K562 (cell line): ENCODE data around the gene PNISR. TPM values are rescaled to one million over a fixed set of nuclear protein-coding genes. Genes with fewer than 3 reads are reported as not detected.

Experiments
- ATAC-seq: fragments of 200-7000 bp; cut with Tn5 transposase; 3 replicates; pipeline ENCODE4 v1.9.1; 2020; ENCODE audit warnings: moderate library complexity
- BruUV-seq: library from RNA; stranded (reverse); fragments of 400-500 nt; replicated peaks from 2 replicates; lab custom pipeline; 2021; lab: Mats Ljungman, UMichigan
- CTCF ChIA-PET: fragments of 300-600 bp; formaldehyde crosslinking; extraction: SDS; loops from one replicate; lab custom pipeline; 2021; ENCODE audit warnings: low intra/inter-chr PET ratio; lab: Yijun Ruan, JAX
- POLR2A ChIA-PET: fragments of 300-600, 350-650 bp; sonication (Branson Sonifier 250); formaldehyde crosslinking; extraction: SDS; loops from one replicate; lab custom pipeline; 2021; ENCODE audit warnings: antibody characterized with exemption, inconsistent platforms; lab: Yijun Ruan, JAX
- DNase-seq, 4 experiments: peaks; one replicate each; pipeline versions ENCODE4 v3.0.0 to v3.0.0-alpha.2; 2011 to 2018; ENCODE audit warnings: low spot score in 3 of 4, mixed read lengths in 3 of 4; ENCODE audit errors: extremely low read depth in 1 of 4
- FAIRE-seq: peaks from 2 replicates; lab custom pipeline; 2011; peaks lifted over from hg19 to GRCh38; lab: Jason Lieb, UNC
- H2AFZ ChIP-seq: 2 replicates; pipeline ENCODE4 v1.6.0; 2011; ENCODE audit warnings: low read depth, low read length, control low read depth, inconsistent platforms
- H3K27ac ChIP-seq: fragments of 200-600 bp; 3 replicates; pipeline ENCODE4 v1.8.0; 2011; ENCODE audit warnings: low read depth, mild to moderate bottlenecking, control low read depth, inconsistent platforms, low read length, moderate library complexity, mixed read lengths; ENCODE audit errors: extremely low read depth
- H3K27me3 ChIP-seq, 2 experiments: fragments of 300-600 bp in 1 of 2; 2 replicates in 1 of 2; 3 replicates in 1 of 2; pipeline versions ENCODE4 v1.6.0 to v1.8.0; 2011; ENCODE audit warnings: inconsistent platforms in 2 of 2, low read length in 2 of 2, mild to moderate bottlenecking in 1 of 2, mixed read lengths in 1 of 2, moderate library complexity in 1 of 2; ENCODE audit not compliant: control insufficient read depth in 2 of 2, insufficient read depth in 2 of 2
- H3K36me3 ChIP-seq: fragments of 300-600 bp; 3 replicates; pipeline ENCODE4 v1.8.0; 2011; ENCODE audit warnings: mild to moderate bottlenecking, low read length, inconsistent platforms; ENCODE audit not compliant: control insufficient read depth, insufficient read depth
- H3K4me1 ChIP-seq, 2 experiments: fragments of 200-600 bp in 1 of 2; replicated peaks in 1 of 2; 2 replicates in 1 of 2; 3 replicates in 1 of 2; pipeline versions ENCODE4 v1.5.1 to v1.8.0; 2011; ENCODE audit warnings: inconsistent platforms in 2 of 2, low read length in 2 of 2, mild to moderate bottlenecking in 1 of 2, mixed read lengths in 1 of 2, moderate library complexity in 1 of 2; ENCODE audit not compliant: control insufficient read depth in 2 of 2, insufficient read depth in 2 of 2
- H3K4me2 ChIP-seq: 2 replicates; pipeline ENCODE4 v1.6.1; 2011; ENCODE audit warnings: low read length, control low read depth, inconsistent platforms, mixed read lengths; ENCODE audit not compliant: insufficient read depth
- H3K4me3 ChIP-seq: fragments of 200-600 bp; sonication (generic), shearing (Covaris generic); 2 replicates; pipeline ENCODE4 v1.5.1; 2016; ENCODE audit warnings: control low read depth, inconsistent platforms
- H3K79me2 ChIP-seq: fragments of 200-600 bp; 3 replicates; pipeline ENCODE4 v1.8.0; 2011; ENCODE audit warnings: low read length, inconsistent platforms; ENCODE audit not compliant: control insufficient read depth, insufficient read depth
- H3K9ac ChIP-seq, 2 experiments: 2 replicates each; pipeline versions ENCODE4 v1.6.0 to v1.6.1; 2011; ENCODE audit warnings: low read depth in 2 of 2, low read length in 2 of 2, control low read depth in 1 of 2, inconsistent platforms in 1 of 2, mild to moderate bottlenecking in 1 of 2, mixed read lengths in 1 of 2; ENCODE audit not compliant: insufficient read depth in 1 of 2
- H3K9me1 ChIP-seq: one replicate; pipeline ENCODE4 v1.6.0; 2011; ENCODE audit warnings: inconsistent platforms, mild to moderate bottlenecking, low read length, moderate library complexity; ENCODE audit not compliant: control insufficient read depth, insufficient read depth
- H3K9me3 ChIP-seq: replicated peaks from 2 replicates; pipeline ENCODE4 v1.5.1; 2011; ENCODE audit warnings: low read depth, low read length, inconsistent platforms; ENCODE audit not compliant: control insufficient read depth, insufficient read depth
- H4K20me1 ChIP-seq: replicated peaks from 2 replicates; pipeline ENCODE4 v1.6.1; 2011; ENCODE audit warnings: low read length, inconsistent platforms, mixed read lengths; ENCODE audit not compliant: control insufficient read depth, insufficient read depth
- PHB2 ChIP-seq: fragments of 450-650 bp; IDR thresholded peaks from 2 replicates; pipeline ENCODE4 v1.6.1; 2017; ENCODE audit warnings: low read depth
- POLR2G ChIP-seq: fragments of 200-400 bp; formaldehyde crosslinking; IDR thresholded peaks from 2 replicates; pipeline ENCODE4 v1.6.1; 2017; ENCODE audit warnings: low read depth, mild to moderate bottlenecking, antibody characterized with exemption, low read length, moderate library complexity
- XRCC5 ChIP-seq: fragments of 200-400 bp; formaldehyde crosslinking; IDR thresholded peaks from 2 replicates; pipeline ENCODE4 v1.6.1; 2017; ENCODE audit warnings: low read depth, mild to moderate bottlenecking, low read length
- ZBTB1 ChIP-seq: sonication (generic); formaldehyde crosslinking; IDR thresholded peaks from 2 replicates; pipeline ENCODE4 v1.8.1; 2023; ENCODE audit warnings: missing genetic modification reagents, low read depth, mild to moderate bottlenecking, borderline replicate concordance
- WGBS: fragments of 100-300 bp; shearing (Covaris generic); methylation state at CpG from one replicate; pipeline ENCODE4 v1.1.6; 2016; ENCODE audit warnings: low coverage, mixed read lengths; ENCODE audit not compliant: insufficient coverage; ENCODE audit errors: missing lambda C conversion rate; 5-methylcytosine and 5-hydroxymethylcytosine counted together
- in situ Hi-C: fragments of 300-500 bp; cut with MboI; formaldehyde crosslinking; loops from 4 replicates; pipeline ENCODE4 v1.15.0; 2018; ENCODE audit warnings: inconsistent platforms, mixed read lengths
- intact Hi-C: fragments of 100-400 bp; cut with micrococcal nuclease; formaldehyde crosslinking; loops from 2 replicates; pipeline ENCODE4 v1.14.2; 2022
- polyA plus RNA-seq, 8 experiments: library from polyadenylated mRNA; depleted of rRNA in 4 of 8; stranded (reverse) in 5 of 8; unstranded in 3 of 8; fragments of >200 nt; fragmentation: Nextera tagmentation in 2 of 8; fragmentation: Illumina TruSeq in 1 of 8; extraction: Ambion mirVana in 2 of 8; extraction: Trizol in 1 of 8; gene quantifications; 2 replicates each; pipeline versions ENCODE4 v1.2.1 to v1.2.3, GENCODE V29; 2011 to 2014; ENCODE audit warnings: inconsistent platforms in 1 of 8, missing spikeins in 1 of 8
- total RNA-seq, 7 experiments: library from RNA; depleted of rRNA in 6 of 7; stranded (reverse); fragments of >200 nt in 6 of 7; fragmentation: Illumina TruSeq in 2 of 7; extraction: Trizol in 2 of 7; gene quantifications; 2 replicates each; pipeline versions ENCODE4 v1.2.1 to v1.2.3, GENCODE V29; 2011 to 2021; ENCODE audit warnings: low replicate concordance in 1 of 7
- TF ChIP-seq, protein P1 (sequence below), 2 experiments: fragments of 200-800 bp in 1 of 2; sonication (Bioruptor generic) in 1 of 2; sonication (generic) in 1 of 2; formaldehyde crosslinking in 1 of 2; IDR thresholded peaks in 1 of 2; conservative IDR thresholded peaks in 1 of 2; 2 replicates each; pipeline versions ENCODE4 v1.5.0 to v1.6.1; 2016 to 2020; ENCODE audit warnings: missing compliant biosample characterization in 1 of 2, missing genetic modification characterization in 1 of 2, missing genetic modification reagents in 1 of 2
- TF ChIP-seq, protein P2 (sequence below): fragments of 450-650 bp; IDR thresholded peaks from 2 replicates; pipeline ENCODE4 v1.6.1; 2017; ENCODE audit warnings: mild to moderate bottlenecking, moderate library complexity

Gene PNISR
- total and polyA plus RNA-seq, 9 of the 15 experiments (the other 6 are each of a cell fraction or from before 2014, with no cell fraction given) = 97.4 to 206 (median 131) TPM

- in situ Hi-C loops = no loop called here
- no TSS peak for BruUV-seq
- peaks cover 21 to 43% of the 10 kb centered on the region in 2 experiments; a peak in 4 of 5 replicates for H3K27me3 ChIP-seq
These were observed 74.5 kb downstream of the PNISR start for GRCh38 chr6:99350573-99350972.

More at GRCh38 chr6:99350573-99350972, 74.5 kb downstream of the PNISR start:
- TF ChIP-seq, protein P1, sequence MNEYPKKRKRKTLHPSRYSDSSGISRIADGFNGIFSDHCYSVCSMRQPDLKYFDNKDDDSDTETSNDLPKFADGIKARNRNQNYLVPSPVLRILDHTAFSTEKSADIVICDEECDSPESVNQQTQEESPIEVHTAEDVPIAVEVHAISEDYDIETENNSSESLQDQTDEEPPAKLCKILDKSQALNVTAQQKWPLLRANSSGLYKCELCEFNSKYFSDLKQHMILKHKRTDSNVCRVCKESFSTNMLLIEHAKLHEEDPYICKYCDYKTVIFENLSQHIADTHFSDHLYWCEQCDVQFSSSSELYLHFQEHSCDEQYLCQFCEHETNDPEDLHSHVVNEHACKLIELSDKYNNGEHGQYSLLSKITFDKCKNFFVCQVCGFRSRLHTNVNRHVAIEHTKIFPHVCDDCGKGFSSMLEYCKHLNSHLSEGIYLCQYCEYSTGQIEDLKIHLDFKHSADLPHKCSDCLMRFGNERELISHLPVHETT (CRISPR knock-in tag; conservative IDR thresholded peaks at IDR 0.05 in 1 of 2, IDR thresholded peaks at IDR 0.05 in 1 of 2) = no peak
- no peak for TF ChIP-seq POLR2G
- TF ChIP-seq PHB2 = no peak
- TF ChIP-seq, protein P2, sequence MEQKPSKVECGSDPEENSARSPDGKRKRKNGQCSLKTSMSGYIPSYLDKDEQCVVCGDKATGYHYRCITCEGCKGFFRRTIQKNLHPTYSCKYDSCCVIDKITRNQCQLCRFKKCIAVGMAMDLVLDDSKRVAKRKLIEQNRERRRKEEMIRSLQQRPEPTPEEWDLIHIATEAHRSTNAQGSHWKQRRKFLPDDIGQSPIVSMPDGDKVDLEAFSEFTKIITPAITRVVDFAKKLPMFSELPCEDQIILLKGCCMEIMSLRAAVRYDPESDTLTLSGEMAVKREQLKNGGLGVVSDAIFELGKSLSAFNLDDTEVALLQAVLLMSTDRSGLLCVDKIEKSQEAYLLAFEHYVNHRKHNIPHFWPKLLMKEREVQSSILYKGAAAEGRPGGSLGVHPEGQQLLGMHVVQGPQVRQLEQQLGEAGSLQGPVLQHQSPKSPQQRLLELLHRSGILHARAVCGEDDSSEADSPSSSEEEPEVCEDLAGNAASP = no peak
- no peak for TF ChIP-seq XRCC5
- TF ChIP-seq ZBTB1 = no peak
- H3K4me1 ChIP-seq = peaks cover 0 to 13% of the 10 kb centered on the region in 2 experiments; a peak in 2 of 5 replicates
- H2AFZ ChIP-seq = no peak overlapping the region
- DNase-seq (no peak), FAIRE-seq (no peak), ATAC-seq (no peak)
- CTCF ChIA-PET = no interaction called here
- H3K4me3 ChIP-seq = no peak overlapping the region
- POLR2A ChIA-PET = no interaction called here
- intact Hi-C loops = no loop called here
- H3K36me3 ChIP-seq = no peaks in the 10 kb centered on the region
- H3K4me2 ChIP-seq = no peak overlapping the region
- no peaks in the 10 kb centered on the region for H3K79me2 ChIP-seq
- no peaks in the 10 kb centered on the region for H3K9me3 ChIP-seq
- no peak overlapping the region for H3K27ac ChIP-seq
- no peaks in the 10 kb centered on the region; the same call in 1 of the 2 replicates for H4K20me1 ChIP-seq
- WGBS = 15% methylated on average over 10 of the region's 10 CpGs
- H3K9me1 ChIP-seq = no peaks in the 10 kb centered on the region
- H3K9ac ChIP-seq = no peak overlapping the region
